Activated gamma-delta T cell treated with anti-CD3 and anti-CD28 coated beads, Interleukin-2, amount 50 U/mL, for 16 hours (primary cell): ENCODE measurements around the gene DYRK1A.

Source experiments
- DNase-seq: peaks from one replicate; pipeline ENCODE4 v3.0.0-alpha.2; 2020; ENCODE audit warnings: low read depth

The DYRK1A gene

GRCh38 chr21:37566790-37567615, 200.4 kb downstream of the DYRK1A start:
- no peak for DNase-seq

GRCh38 chr21:37568415-37568814, 201.8 kb downstream of the DYRK1A start:
- no peak for DNase-seq

GRCh38 chr21:37568916-37569315, 202.3 kb downstream of the DYRK1A start:
- no peak for DNase-seq

- no peak for DNase-seq
These were observed 204.9 kb downstream of the DYRK1A start for GRCh38 chr21:37571442-37571841.

- DNase-seq, result no peak
These were observed 207.7 kb downstream of the DYRK1A start for GRCh38 chr21:37574316-37574715.

- DNase-seq, result no peak
These were observed 208.2 kb downstream of the DYRK1A start for GRCh38 chr21:37574751-37575150.

GRCh38 chr21:37575580-37575979, 209.0 kb downstream of the DYRK1A start:
- DNase-seq, result no peak
